ENCODE data around the gene CACNA1D.

Gene CACNA1D

GRCh38 chr3:53795789-53796560, 301.6 kb downstream of the CACNA1D start:
- peak; percentile 39 for DNase-seq

GRCh38 chr3:53798144-53798543, 303.7 kb downstream of the CACNA1D start:
- DNase-seq, result peak; percentile 37

- DNase-seq, result peak; percentile 50
Measured at GRCh38 chr3:53799338-53799865, 305.0 kb downstream of the CACNA1D start.

GRCh38 chr3:53800041-53800906, 305.9 kb downstream of the CACNA1D start:
- peak; percentile 37 for DNase-seq

- DNase-seq, result peak; percentile 46
Measured at GRCh38 chr3:53801319-53801718, 306.9 kb downstream of the CACNA1D start.

GRCh38 chr3:53802256-53802880, 308.0 kb downstream of the CACNA1D start:
- DNase-seq, result peak; percentile 33

GRCh38 chr3:53803124-53803815, 308.9 kb downstream of the CACNA1D start:
- DNase-seq, result peak; percentile 30

DNA sequence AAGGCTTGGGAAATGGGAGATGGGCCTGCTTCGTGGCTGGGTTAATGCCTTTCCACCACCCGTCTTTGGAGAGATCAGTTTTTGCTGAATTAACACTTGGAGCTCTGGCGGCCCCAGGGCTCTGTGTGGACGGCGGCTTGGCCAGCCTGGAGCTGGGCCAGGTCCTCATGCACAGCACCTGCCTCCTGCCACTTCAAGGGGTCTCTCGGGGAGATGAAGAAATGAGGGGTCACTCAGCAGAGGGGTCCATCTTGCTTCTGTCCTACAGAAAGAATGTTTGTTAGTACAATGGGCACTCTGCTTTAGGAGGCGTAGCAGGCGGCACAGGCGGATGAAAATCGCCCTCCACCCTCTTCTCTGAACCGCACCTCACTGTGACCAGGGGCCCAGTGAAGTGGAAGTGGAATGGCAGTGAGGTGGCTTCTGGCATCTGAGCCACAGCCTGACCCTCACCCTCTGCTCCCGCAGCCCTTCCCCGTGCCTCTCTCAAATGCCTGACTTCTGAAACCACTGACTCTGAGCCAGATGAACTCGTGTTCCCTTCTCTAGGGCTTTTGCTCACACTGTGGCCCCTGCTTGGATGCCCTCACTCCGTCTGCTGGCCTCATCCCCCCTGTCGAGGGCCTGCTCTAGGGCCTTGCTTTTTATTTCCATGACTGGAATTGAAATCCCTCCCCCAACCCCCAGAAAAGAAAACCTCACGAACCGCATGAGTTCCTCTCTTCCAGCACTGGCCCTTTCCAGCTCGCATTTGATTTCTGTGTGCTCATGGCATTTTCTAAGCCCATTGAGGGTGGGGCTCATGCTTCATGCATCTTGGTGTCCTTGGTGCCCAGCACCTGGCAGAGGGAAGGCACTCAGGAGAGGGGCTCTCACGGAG, 309.6 kb downstream of the CACNA1D start:
- DNase-seq, result peak; percentile 51

DNA sequence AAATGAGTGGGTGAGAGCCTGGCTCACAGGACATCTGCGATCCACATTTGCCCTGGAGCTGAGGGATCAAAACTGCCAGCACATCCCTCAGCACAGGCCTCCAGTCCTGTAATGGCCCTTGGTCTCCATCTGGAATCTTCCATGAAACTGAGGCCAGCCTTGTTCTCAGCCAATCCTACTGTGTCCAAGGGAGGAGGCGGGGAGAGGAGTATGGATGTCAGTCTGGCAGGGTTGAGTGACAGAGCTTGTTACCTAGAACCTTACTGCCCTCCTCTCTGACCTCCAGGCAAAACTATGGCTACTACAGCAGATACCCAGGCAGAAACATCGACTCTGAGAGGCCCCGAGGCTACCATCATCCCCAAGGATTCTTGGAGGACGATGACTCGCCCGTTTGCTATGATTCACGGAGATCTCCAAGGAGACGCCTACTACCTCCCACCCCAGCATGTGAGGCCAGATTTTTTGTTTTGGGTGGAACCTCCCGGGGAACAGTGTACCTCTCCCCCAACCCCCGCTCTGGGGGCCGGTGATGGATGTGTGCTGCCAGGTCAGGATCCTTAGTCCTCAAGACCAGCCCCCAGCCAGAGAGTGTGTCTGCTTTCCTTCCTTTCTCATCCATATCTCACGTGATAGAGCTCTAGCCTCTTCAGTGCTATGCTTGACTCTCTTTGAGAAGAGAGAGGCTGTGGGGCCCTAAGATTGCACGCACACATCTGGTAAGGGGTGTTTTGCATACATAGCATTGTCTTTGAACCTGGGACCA, 310.5 kb downstream of the CACNA1D start:
- DNase-seq, result peak; percentile 42

DNA sequence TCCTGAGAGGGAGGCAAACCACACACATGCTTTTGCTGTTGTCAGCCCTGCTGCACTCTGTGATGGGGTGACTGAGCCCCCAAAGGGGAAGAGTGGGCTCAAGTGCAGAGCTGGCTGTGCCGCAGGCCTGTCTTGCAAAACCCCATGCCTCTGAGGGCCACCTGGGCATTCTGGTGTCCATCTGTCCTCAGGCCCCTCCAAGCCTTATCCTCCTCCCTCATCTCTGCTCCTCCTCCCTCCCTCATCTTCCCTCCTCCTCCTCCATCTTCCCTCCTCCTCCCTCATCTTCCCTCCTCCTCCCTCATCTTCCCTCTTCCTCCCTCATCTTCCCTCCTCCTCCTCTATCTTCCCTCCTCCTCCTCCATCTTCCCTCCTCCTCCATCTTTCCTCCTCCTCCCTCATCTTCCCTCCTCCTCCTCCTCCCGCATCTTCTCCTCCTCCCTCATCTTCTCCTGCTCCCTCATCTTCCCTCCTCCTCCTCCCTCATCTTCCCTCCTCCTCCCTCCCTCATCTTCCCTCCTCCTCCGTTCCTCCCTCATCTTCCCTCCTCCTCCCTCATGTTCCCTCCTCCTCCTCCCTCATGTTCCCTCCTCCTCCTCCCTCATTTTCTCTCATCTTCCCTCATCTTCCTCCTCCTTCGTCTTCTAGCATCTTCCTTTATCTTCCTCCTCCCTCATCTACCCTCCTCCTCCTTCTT, 311.2 kb downstream of the CACNA1D start:
- DNase-seq, result peak; percentile 47

GRCh38 chr3:53806182-53807116, 312.0 kb downstream of the CACNA1D start:
- peak; percentile 51 for DNase-seq

DNA sequence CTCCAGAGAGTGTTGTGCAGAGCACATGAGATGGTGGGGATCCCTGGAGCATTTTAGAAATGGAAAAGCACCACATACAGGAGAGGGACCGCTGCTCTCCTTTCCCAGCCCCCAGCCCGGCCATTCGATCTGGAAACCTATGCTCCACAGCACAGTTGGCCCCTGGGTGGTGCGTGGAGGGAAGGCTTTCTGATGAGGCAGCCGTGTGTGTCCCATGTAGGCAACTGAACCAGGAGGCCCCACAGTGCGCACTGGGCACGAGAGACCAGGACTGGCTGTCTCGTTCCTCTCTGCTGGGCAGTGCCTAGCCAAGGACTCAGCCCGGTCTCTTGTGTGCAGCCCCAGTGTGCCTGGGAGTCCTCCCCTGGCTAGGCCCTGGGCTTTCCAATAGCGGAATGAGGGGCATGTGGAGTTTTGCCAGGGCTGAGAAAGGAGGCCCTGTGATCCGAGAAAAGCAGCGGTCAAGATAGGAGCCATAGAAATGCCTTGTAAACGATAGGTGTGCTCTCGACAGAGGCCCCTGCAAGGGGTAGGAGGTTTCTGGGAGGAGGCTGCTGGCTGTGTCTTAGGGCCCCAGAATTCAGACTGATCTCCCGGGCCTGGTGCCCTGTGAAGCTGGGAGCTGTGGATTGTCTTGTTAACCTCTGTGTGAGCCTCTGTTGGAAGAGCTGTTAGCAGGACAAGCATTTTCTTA, 312.9 kb downstream of the CACNA1D start:
- peak; percentile 44 for DNase-seq

DNA sequence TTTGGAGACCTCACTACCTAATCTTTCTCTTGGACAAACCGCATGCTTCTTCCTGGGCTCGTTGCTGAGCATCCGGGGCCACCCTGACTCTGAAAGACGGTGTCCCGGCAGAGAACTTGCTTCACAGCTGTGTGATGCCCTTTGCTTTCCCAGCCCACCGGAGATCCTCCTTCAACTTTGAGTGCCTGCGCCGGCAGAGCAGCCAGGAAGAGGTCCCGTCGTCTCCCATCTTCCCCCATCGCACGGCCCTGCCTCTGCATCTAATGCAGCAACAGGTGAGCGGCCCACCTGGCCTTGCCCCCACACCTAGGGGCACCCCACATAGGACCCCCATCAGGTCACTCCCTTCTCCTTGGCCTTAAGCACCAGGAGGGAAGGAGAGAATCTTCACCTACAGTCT, 314.1 kb downstream of the CACNA1D start:
- peak; percentile 39 for DNase-seq

- DNase-seq, result no peak
Measured at GRCh38 chr3:53809267-53809666, 314.9 kb downstream of the CACNA1D start.

DNA sequence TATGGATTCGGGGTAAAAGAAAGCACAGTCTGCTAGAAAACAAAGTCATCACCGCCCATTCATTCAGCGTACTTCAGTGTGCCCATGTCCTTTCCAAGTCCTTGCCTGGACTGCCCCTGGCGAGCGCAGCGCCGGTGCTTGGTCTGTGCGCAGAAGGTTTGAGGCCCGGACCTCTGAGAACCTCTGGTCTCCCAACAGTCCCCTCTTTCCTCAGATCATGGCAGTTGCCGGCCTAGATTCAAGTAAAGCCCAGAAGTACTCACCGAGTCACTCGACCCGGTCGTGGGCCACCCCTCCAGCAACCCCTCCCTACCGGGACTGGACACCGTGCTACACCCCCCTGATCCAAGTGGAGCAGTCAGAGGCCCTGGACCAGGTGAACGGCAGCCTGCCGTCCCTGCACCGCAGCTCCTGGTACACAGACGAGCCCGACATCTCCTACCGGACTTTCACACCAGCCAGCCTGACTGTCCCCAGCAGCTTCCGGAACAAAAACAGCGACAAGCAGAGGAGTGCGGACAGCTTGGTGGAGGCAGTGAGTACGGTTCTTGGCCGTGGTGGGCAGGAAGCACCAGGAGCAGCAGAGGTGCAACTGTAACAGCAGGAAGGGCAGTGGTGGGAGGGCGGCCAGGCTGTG, 315.5 kb downstream of the CACNA1D start:
- DNase-seq, result no peak

- DNase-seq, result peak; percentile 48
Measured at GRCh38 chr3:53811143-53811927, 316.9 kb downstream of the CACNA1D start.

- no peak for DNase-seq
Measured at GRCh38 chr3:53812434-53812833, 318.0 kb downstream of the CACNA1D start.

Data from activated effector memory CD4-positive, alpha-beta T cell treated with anti-CD3 and anti-CD28 coated beads, Interleukin-2, amount 50 U/mL, for 16 hours (primary cell).